ENCODE results near the gene SLC6A15.

Gene SLC6A15

GRCh38 chr12:84811291-84811690, 101.3 kb downstream of the SLC6A15 start:
- in situ Hi-C loops (cut with MboI; ENCODE audit: low sequenced_read_pairs), result no loop called here

GRCh38 chr12:84810611-84811010, 102.0 kb downstream of the SLC6A15 start:
- in situ Hi-C loops (cut with MboI; ENCODE audit: low sequenced_read_pairs), result no loop called here
